ENCODE measurements around the gene LEUTX. TPM values are rescaled to one million over a fixed set of nuclear protein-coding genes. Genes with fewer than 3 reads are reported as not detected.
"Not testable (repeated sequence)": the region's sequence is repeated elsewhere in the genome, so short reads cannot be mapped to it uniquely, and the experiment has no call there.

The LEUTX gene
- total RNA-seq, 1 donor: not detected

DNA sequence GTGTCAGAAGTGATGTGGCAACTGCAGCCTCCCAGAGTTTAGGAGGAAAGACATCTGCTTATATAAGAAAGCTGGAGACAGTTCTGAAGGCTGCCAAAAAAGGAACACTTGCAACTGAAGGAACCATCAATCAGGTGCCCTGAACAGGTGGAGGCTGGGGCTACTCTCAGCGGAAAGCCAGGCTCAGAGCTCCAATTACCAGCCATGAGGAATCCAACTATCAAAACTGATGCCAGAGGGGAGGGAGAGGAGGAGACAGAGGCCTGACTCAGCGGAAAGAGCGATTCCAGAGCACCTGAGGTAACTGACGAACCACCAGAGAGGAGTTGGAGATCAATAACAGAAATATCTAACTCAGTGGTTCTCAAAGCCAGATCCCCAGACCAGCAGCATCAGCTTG, 24.3 kb downstream of the LEUTX start:
- DNase-seq (ENCODE audit: low read depth): no peak

GRCh38 chr19:39805104-39805503, 26.4 kb downstream of the LEUTX start:
- no peak for TF ChIP-seq CTCF (IDR thresholded peaks at IDR 0.05; ENCODE audit: insufficient read depth, low read length)
- H3K4me3 ChIP-seq (ENCODE audit: low read depth, low read length): no peak overlapping the region

More for the DNA sequence above, 24.3 kb downstream of the LEUTX start:
- TF ChIP-seq CTCF (IDR thresholded peaks at IDR 0.05; ENCODE audit: insufficient read depth, low read length): no peak
- H3K4me3 ChIP-seq (ENCODE audit: low read depth, low read length): no peak overlapping the region

DNA sequence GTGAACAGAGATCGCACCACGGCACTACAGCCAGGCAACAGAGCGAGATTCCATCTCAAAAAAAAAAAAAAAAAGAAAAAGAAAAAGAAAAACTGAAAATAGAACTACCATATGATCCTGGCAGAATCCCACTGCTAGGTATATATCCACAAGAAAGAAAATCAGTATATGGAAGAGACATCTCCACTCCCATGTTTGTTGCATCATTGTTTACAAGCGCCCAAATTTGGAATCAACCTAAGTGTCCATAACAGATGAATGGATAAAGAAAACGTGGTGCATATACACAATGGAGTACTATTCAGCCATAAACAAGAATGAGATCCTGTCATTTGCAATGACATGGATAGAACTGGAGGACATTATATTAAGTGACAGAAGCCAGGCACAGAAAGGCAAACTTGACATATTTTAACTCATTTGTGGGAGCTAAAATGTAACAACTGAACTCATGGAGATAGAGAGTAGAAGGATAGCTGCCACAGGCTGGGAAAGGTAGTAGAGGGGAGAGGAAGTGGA, 29.3 kb downstream of the LEUTX start:
- TF ChIP-seq CTCF (IDR thresholded peaks at IDR 0.05; ENCODE audit: insufficient read depth, low read length): no peak
- DNase-seq (ENCODE audit: low read depth): no peak

More at GRCh38 chr19:39805104-39805503, 26.4 kb downstream of the LEUTX start:
- peak; percentile 2 for DNase-seq (ENCODE audit: low read depth)

DNA sequence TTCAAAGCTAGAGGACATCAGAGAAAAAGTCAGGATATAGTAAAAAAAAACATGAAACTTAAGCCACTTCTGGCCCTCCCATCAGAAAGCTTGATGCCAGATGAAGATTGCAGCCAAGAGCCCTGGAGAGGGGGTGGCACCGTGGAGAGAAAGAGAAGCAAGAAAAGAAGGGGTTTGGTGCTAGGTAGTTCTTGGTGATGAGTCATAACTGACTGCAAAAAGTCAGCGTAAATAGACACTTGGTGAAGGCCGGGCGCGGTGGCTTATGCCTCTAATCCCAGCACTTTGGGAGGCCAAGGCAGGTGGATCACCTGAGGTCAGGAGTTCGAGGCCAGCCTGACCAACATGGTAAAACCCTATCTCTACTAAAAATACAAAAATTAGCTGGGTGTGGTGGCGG, 30.0 kb downstream of the LEUTX start:
- not testable (repeated sequence) for H3K4me3 ChIP-seq (ENCODE audit: low read depth, low read length); DNase-seq (ENCODE audit: low read depth)

More for the DNA sequence above, 29.3 kb downstream of the LEUTX start:
- no peak overlapping the region for H3K4me3 ChIP-seq (ENCODE audit: low read depth, low read length)

- H3K4me3 ChIP-seq (ENCODE audit: low read depth, low read length): no peak overlapping the region
- no peak for TF ChIP-seq CTCF (IDR thresholded peaks at IDR 0.05; ENCODE audit: insufficient read depth, low read length)
- DNase-seq (ENCODE audit: low read depth): no peak
These were observed 30.7 kb downstream of the LEUTX start for GRCh38 chr19:39809368-39809767.

GRCh38 chr19:39810424-39810823, 31.8 kb downstream of the LEUTX start:
- TF ChIP-seq CTCF (IDR thresholded peaks at IDR 0.05; ENCODE audit: insufficient read depth, low read length): no peak
- H3K4me3 ChIP-seq (ENCODE audit: low read depth, low read length): no peak overlapping the region
- no peak for DNase-seq (ENCODE audit: low read depth)

- H3K4me3 ChIP-seq (ENCODE audit: low read depth, low read length): no peak overlapping the region
- no peak for TF ChIP-seq CTCF (IDR thresholded peaks at IDR 0.05; ENCODE audit: insufficient read depth, low read length)
- no peak for DNase-seq (ENCODE audit: low read depth)
These were observed 32.4 kb downstream of the LEUTX start for GRCh38 chr19:39811064-39811463.

Data from fibroblast of the aortic adventitia (primary cell).